Glutamatergic neuron (in vitro differentiated cells): ENCODE measurements around the gene DDX20. TPM values are rescaled to one million over a fixed set of nuclear protein-coding genes. Genes with fewer than 3 reads are reported as not detected.
A peak's percentile ranks its signal among the peaks of the same experiment; 100 is the strongest.

Experiments
- DNase-seq: peaks from one replicate; pipeline ENCODE4 v3.0.0; 2022
- H3K27ac Mint-ChIP-seq: one replicate; pipeline ENCODE4 v1.8.0; 2020; ENCODE audit warnings: mild to moderate bottlenecking, mixed read lengths, inconsistent platforms; ENCODE audit not compliant: unreplicated experiment
- H3K27me3 Mint-ChIP-seq: one replicate; pipeline ENCODE4 v1.8.0; 2020; ENCODE audit warnings: mild to moderate bottlenecking, moderate library complexity, mixed read lengths, inconsistent platforms; ENCODE audit not compliant: unreplicated experiment
- H3K36me3 Mint-ChIP-seq: one replicate; pipeline ENCODE4 v1.8.0; 2020; ENCODE audit warnings: mild to moderate bottlenecking, mixed read lengths, inconsistent platforms; ENCODE audit not compliant: unreplicated experiment
- H3K4me1 Mint-ChIP-seq: one replicate; pipeline ENCODE4 v1.8.0; 2020; ENCODE audit warnings: mild to moderate bottlenecking, low read depth, mixed read lengths, inconsistent platforms; ENCODE audit not compliant: unreplicated experiment
- H3K4me3 Mint-ChIP-seq: one replicate; pipeline ENCODE4 v1.8.0; 2020; ENCODE audit warnings: mild to moderate bottlenecking, mixed read lengths, inconsistent platforms; ENCODE audit not compliant: unreplicated experiment
- H3K9me3 Mint-ChIP-seq: one replicate; pipeline ENCODE4 v1.8.0; 2020; ENCODE audit warnings: mild to moderate bottlenecking, moderate library complexity, mixed read lengths, inconsistent platforms; ENCODE audit not compliant: unreplicated experiment
- CTCF ChIP-seq: fragments of 200-600 bp; sonication (generic); IDR thresholded peaks from one replicate; pipeline ENCODE4 v1.5.0; 2021; ENCODE audit not compliant: partially characterized antibody, unreplicated experiment
- total RNA-seq: library from RNA; stranded (reverse); fragmentation: NEBNext Ultra II Directional; extraction: Animal tissue kit (Norgen Biotek cat#: 25700); gene quantifications from one replicate; pipeline ENCODE4 v1.2.1, GENCODE V29; 2021; ENCODE audit not compliant: unreplicated experiment

Gene DDX20
- total RNA-seq, 1 donor from 2014 or later: 17.3 TPM

GRCh38 chr1:111769517-111770146 is 13.9 kb downstream of the DDX20 start:
- H3K9me3 Mint-ChIP-seq: no peaks in the 10 kb centered on the region
- no peak overlapping the region for H3K4me3 Mint-ChIP-seq
- no peaks in the 10 kb centered on the region for H3K4me1 Mint-ChIP-seq
- H3K27ac Mint-ChIP-seq: no peak overlapping the region
- no peak for DNase-seq
- peak; percentile 77 for TF ChIP-seq CTCF
- H3K27me3 Mint-ChIP-seq: no peaks in the 10 kb centered on the region
- H3K36me3 Mint-ChIP-seq: no peaks in the 10 kb centered on the region

GRCh38 chr1:111770916-111771315 is 15.2 kb downstream of the DDX20 start:
- peaks cover 2% of the 10 kb centered on the region for H3K4me1 Mint-ChIP-seq
- DNase-seq: no peak
- no peak overlapping the region for H3K27ac Mint-ChIP-seq
- H3K9me3 Mint-ChIP-seq: no peaks in the 10 kb centered on the region
- H3K27me3 Mint-ChIP-seq: no peaks in the 10 kb centered on the region
- TF ChIP-seq CTCF: no peak
- H3K36me3 Mint-ChIP-seq: no peaks in the 10 kb centered on the region
- H3K4me3 Mint-ChIP-seq: no peak overlapping the region

GRCh38 chr1:111775966-111776365 is 20.3 kb downstream of the DDX20 start:
- Mint-ChIP-seq H3K9me3 (no peaks in the 10 kb centered on the region), H3K36me3 (no peaks in the 10 kb centered on the region), H3K27ac (no peak overlapping the region), H3K4me1 (peaks cover 2% of the 10 kb centered on the region), H3K27me3 (no peaks in the 10 kb centered on the region), H3K4me3 (no peak overlapping the region)
- DNase-seq: no peak
- TF ChIP-seq CTCF: no peak

- Mint-ChIP-seq H3K4me1 (peaks cover 2% of the 10 kb centered on the region), H3K36me3 (no peaks in the 10 kb centered on the region), H3K27me3 (no peaks in the 10 kb centered on the region), H3K4me3 (no peak overlapping the region), H3K27ac (no peak overlapping the region), H3K9me3 (peaks cover 2% of the 10 kb centered on the region)
- no peak for DNase-seq
- TF ChIP-seq CTCF: no peak
Observed at GRCh38 chr1:111776391-111776790, 20.7 kb downstream of the DDX20 start.

GRCh38 chr1:111776861-111777260 is 21.2 kb downstream of the DDX20 start:
- H3K9me3 Mint-ChIP-seq: peaks cover 2% of the 10 kb centered on the region
- no peaks in the 10 kb centered on the region for H3K36me3 Mint-ChIP-seq
- H3K27me3 Mint-ChIP-seq: no peaks in the 10 kb centered on the region
- H3K4me1 Mint-ChIP-seq: peaks cover 2% of the 10 kb centered on the region
- no peak for TF ChIP-seq CTCF
- no peak overlapping the region for H3K4me3 Mint-ChIP-seq
- no peak for DNase-seq
- H3K27ac Mint-ChIP-seq: no peak overlapping the region
